MM.1S (cell line): ENCODE data around the gene SLC39A1.

Experiments used
- DNase-seq: peaks from one replicate; pipeline ENCODE4 v3.0.0-alpha.2; 2015
- H2AFZ ChIP-seq: fragments of 300-600 bp; sonication (generic); 2 replicates; pipeline ENCODE4 v1.6.0; 2016; ENCODE audit warnings: antibody characterized with exemption, low read length
- H3F3A ChIP-seq: fragments of 300-600 bp; sonication (generic); 2 replicates; pipeline ENCODE4 v1.6.1; 2016; ENCODE audit warnings: mild to moderate bottlenecking, antibody characterized with exemption, low read length, moderate library complexity, mixed read lengths; ENCODE audit not compliant: insufficient read depth
- H3K27ac ChIP-seq: fragments of 300-600 bp; sonication (generic); 2 replicates; pipeline ENCODE4 v1.5.1; 2016; ENCODE audit warnings: mild to moderate bottlenecking, low read length
- H3K27me3 ChIP-seq: fragments of 300-600 bp; sonication (generic); replicated peaks from 2 replicates; pipeline ENCODE4 v1.6.0; 2016; ENCODE audit warnings: low read length; ENCODE audit not compliant: insufficient read depth
- H3K36me3 ChIP-seq: fragments of 300-600 bp; sonication (generic); replicated peaks from 2 replicates; pipeline ENCODE4 v1.6.1; 2016; ENCODE audit warnings: mild to moderate bottlenecking, low read length, mixed read lengths; ENCODE audit not compliant: insufficient read depth
- H3K4me1 ChIP-seq: fragments of 300-600 bp; sonication (generic); 2 replicates; pipeline ENCODE4 v1.6.1; 2016; ENCODE audit warnings: low read length, mixed read lengths
- H3K4me2 ChIP-seq: fragments of 300-600 bp; sonication (generic); 2 replicates; pipeline ENCODE4 v1.6.0; 2016; ENCODE audit warnings: low read depth, low read length
- H3K4me3 ChIP-seq: fragments of 300-600 bp; sonication (generic); 2 replicates; pipeline ENCODE4 v1.5.1; 2016; ENCODE audit warnings: low read length, mixed read lengths
- H3K79me2 ChIP-seq: fragments of 300-600 bp; sonication (generic); 2 replicates; pipeline ENCODE4 v1.6.1; 2016; ENCODE audit warnings: mixed run types, low read length, mixed read lengths
- H3K9ac ChIP-seq: fragments of 300-600 bp; sonication (generic); 2 replicates; pipeline ENCODE4 v1.6.1; 2016; ENCODE audit warnings: low read length, mixed read lengths
- H3K9me2 ChIP-seq: fragments of 300-600 bp; sonication (generic); replicated peaks from 2 replicates; pipeline ENCODE4 v1.6.1; 2016; ENCODE audit warnings: mild to moderate bottlenecking, low read length, mixed read lengths; ENCODE audit not compliant: insufficient read depth
- H3K9me3 ChIP-seq: fragments of 300-600 bp; sonication (generic); replicated peaks from 2 replicates; pipeline ENCODE4 v1.6.1; 2016; ENCODE audit warnings: mild to moderate bottlenecking, low read length, mixed read lengths; ENCODE audit not compliant: insufficient read depth
- H4K20me1 ChIP-seq: fragments of 300-600 bp; sonication (generic); 2 replicates; pipeline ENCODE4 v1.6.1; 2016; ENCODE audit warnings: mild to moderate bottlenecking, low read length, moderate library complexity, mixed read lengths; ENCODE audit not compliant: insufficient read depth
- CTCF ChIP-seq: fragments of 300-600 bp; sonication (generic); IDR thresholded peaks from 2 replicates; pipeline ENCODE4 v1.5.1; 2016; ENCODE audit warnings: antibody characterized with exemption, low read length, mixed read lengths
- EZH2 ChIP-seq: fragments of 300-600 bp; sonication (generic); optimal IDR thresholded peaks from 2 replicates; pipeline ENCODE3; 2017; ENCODE audit warnings: low read depth, mild to moderate bottlenecking, antibody characterized with exemption, low read length, mixed read lengths
- EZH2phosphoT487 ChIP-seq: fragments of 300-600 bp; sonication (generic); IDR thresholded peaks from 2 replicates; pipeline ENCODE4 v1.6.1; 2018; ENCODE audit warnings: antibody characterized with exemption, low read length

The SLC39A1 gene

DNA sequence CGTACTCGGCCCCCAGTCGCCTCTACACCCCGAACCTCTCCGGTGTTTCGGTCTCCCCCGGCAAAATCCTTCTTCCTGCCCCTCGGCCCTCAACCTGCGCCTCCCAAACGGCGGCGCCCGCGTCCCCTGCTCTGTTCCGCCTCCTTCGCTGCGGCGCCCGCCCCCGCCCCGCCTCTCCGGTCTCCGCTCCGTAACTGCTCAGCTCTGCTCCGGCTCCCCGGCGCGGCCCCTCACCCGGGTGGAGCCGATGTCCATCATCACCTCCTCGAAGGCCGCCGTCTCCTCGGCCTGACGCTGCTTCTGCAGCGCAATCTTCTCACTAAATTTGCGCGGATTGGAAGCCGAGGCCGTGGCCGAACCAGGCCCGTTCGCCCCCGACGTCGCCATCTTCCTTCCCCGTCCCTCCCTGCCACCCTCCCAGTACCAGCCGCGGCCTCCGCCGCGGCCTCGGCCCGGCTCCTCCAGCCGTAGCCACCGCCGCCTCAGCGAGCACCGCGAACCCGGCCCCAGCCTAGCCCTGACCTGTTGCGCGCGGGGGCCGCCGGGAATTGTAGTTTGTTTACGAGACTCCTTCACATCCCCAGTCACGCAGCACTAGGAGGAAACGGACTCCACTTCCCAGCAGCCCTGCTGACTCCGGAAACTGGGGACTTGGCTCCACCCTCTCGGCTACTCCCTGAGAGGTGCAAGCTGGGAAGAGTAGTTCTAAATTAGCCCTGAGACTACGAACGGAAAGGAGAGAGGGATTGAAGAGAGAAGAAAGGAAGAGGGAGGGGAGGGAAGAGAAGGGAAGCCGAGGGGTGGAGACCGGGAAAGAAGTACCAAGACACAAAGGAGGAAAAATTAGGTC lies 5.0 kb downstream of the SLC39A1 start, which contains the start of gene CRTC2:
CRTC2 (minus strand) TSS at position 502 of the 850 bp plus-strand sequence; CDS start at position 387, 115 bp downstream.
- Histone ChIP-seq H3K36me3 (no peaks in the 10 kb centered on the region), H3K9ac (peak within 1 kb of the TSS; percentile 80), H3K9me2 (no peaks in the 10 kb centered on the region), H3F3A (peaks cover 6% of the 10 kb centered on the region; the same call in 1 of the 2 replicates), H3K27ac (peak within 1 kb of the TSS; percentile 52; the same call in 1 of the 2 replicates), H3K27me3 (no peaks in the 10 kb centered on the region), H3K9me3 (no peaks in the 10 kb centered on the region), H3K4me3 (peak within 1 kb of the TSS; percentile 90), H4K20me1 (no peaks in the 10 kb centered on the region), H3K79me2 (peaks cover 70% of the 10 kb centered on the region), H2AFZ (peak within 1 kb of the TSS; percentile 83), H3K4me1 (peaks cover 31% of the 10 kb centered on the region), H3K4me2 (peak within 1 kb of the TSS; percentile 67)
- peak; percentile 14; the same call in 1 of the 2 replicates for TF ChIP-seq CTCF
- no peak for TF ChIP-seq EZH2
- TF ChIP-seq EZH2phosphoT487, result no peak
- peak; percentile 100 for DNase-seq

- Histone ChIP-seq H4K20me1 (no peaks in the 10 kb centered on the region), H3K9me2 (no peaks in the 10 kb centered on the region), H3K27ac (peak overlapping the region; percentile 52; the same call in 1 of the 2 replicates), H3K4me1 (peaks cover 30% of the 10 kb centered on the region), H3K79me2 (peaks cover 68% of the 10 kb centered on the region), H3F3A (peaks cover 6% of the 10 kb centered on the region; the same call in 1 of the 2 replicates), H3K9ac (peak overlapping the region; percentile 80), H2AFZ (peak overlapping the region; percentile 83), H3K4me3 (peak overlapping the region; percentile 90), H3K27me3 (no peaks in the 10 kb centered on the region), H3K36me3 (no peaks in the 10 kb centered on the region), H3K9me3 (no peaks in the 10 kb centered on the region), H3K4me2 (peak overlapping the region; percentile 67)
- TF ChIP-seq EZH2 (no peak), EZH2phosphoT487 (no peak), CTCF (no peak)
- DNase-seq, result peak; percentile 55
Observed at GRCh38 chr1:153957744-153958110, 5.6 kb downstream of the SLC39A1 start.

GRCh38 chr1:153956997-153957715 lies 6.2 kb downstream of the SLC39A1 start:
- no peaks in the 10 kb centered on the region for H3K9me3 ChIP-seq
- no peaks in the 10 kb centered on the region for H4K20me1 ChIP-seq
- H2AFZ ChIP-seq, result peak overlapping the region; percentile 83
- peaks cover 24% of the 10 kb centered on the region for H3K4me1 ChIP-seq
- no peaks in the 10 kb centered on the region for H3K27me3 ChIP-seq
- H3K4me3 ChIP-seq, result peak overlapping the region; percentile 90
- H3K9ac ChIP-seq, result peak overlapping the region; percentile 80
- no peak for TF ChIP-seq CTCF
- no peak for TF ChIP-seq EZH2
- no peak for TF ChIP-seq EZH2phosphoT487
- no peaks in the 10 kb centered on the region for H3K9me2 ChIP-seq
- peak overlapping the region; percentile 67 for H3K4me2 ChIP-seq
- peak overlapping the region; percentile 52; the same call in 1 of the 2 replicates for H3K27ac ChIP-seq
- DNase-seq, result no peak
- H3K79me2 ChIP-seq, result peaks cover 67% of the 10 kb centered on the region
- 0 out of 2 replicates have a peak, but pooled peaks cover 3% of the 10 kb centered on the region for H3K36me3 ChIP-seq
- peaks cover 6% of the 10 kb centered on the region; the same call in 1 of the 2 replicates for H3F3A ChIP-seq
